Measurements from ENCODE around the gene FGFRL1.

DNA sequence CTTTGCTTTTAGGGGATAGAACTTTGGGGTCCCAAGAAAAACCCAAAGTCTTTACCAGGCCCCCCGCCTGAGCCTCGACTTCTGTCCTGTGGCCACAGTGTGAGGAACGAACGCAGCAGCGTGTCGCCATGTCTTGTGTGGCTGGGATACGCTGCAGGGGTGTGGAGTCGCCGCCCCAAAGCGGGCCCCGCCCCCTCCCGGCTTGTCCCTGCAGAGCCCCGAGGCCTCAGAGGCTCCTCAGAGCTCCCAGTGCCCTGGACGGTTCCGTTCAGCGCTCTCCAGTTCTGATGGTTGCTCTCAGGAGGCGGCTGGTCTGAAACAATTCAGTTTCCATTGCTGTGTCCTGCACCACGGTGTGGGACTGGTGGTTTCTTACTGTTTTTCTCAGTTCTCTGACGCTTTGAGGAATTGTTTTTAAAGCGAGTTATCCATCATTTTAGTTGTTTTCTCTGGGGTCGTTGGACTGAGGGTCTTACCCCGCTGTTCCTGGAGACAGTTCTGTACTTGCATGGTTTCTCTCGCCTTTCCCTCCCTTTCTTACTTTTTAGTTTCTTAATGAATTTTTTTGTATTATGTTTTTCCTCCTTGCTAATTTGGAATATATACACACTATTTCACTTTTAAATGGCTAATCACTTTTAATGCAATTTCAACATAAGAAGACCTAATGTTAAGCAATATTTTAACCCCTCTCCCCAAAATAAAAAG, 26.1 kb upstream of the FGFRL1 start:
- TF ChIP-seq EZH2phosphoT487 (IDR thresholded peaks at IDR 0.05; ENCODE audit: insufficient read depth, low read depth) (no peak), EZH2 (IDR thresholded peaks at IDR 0.05; ENCODE audit: insufficient read depth, poor library complexity, severe bottlenecking) (no peak)

All from GM23248 (cell line).